Neural progenitor cell (in vitro differentiated cells): ENCODE results near the gene C20orf202.

Source experiments
- CTCF ChIP-seq: fragments of 200-600 bp; sonication (generic); IDR thresholded peaks from 2 replicates; pipeline ENCODE4 v1.5.1; 2017; ENCODE audit warnings: antibody characterized with exemption, mild to moderate bottlenecking
- EZH2 ChIP-seq: fragments of 200-600 bp; sonication (generic); IDR thresholded peaks from 2 replicates; pipeline ENCODE4 v1.6.1; 2017; ENCODE audit warnings: antibody characterized with exemption, mild to moderate bottlenecking, moderate library complexity
- EZH2phosphoT487 ChIP-seq: fragments of 200-600 bp; sonication (generic); IDR thresholded peaks from 2 replicates; pipeline ENCODE4 v1.6.1; 2017; ENCODE audit warnings: antibody characterized with exemption

DNA sequence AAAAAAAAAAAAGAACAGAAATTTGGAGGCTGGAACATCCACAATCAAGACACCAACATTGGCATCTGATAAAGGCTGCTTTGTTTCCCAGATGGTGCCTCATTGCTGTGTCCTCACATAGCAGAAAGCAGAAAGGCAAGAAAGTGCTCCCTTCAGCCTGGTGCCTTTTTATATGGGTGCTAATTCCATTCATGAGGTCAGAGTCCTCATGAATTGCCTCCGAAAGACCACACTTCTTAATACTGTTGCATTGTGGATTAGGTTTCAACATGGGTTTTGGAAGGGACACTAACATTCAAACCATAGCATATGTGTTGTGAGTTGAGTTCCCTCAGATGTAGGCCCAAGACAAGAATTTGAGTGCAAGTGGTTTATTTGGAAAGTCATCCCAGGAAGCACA, 8.0 kb upstream of the C20orf202 start:
- TF ChIP-seq CTCF (no peak), EZH2 (no peak), EZH2phosphoT487 (no peak)
